ENCODE data around the gene MIA.
"Not testable (repeated sequence)": the region's sequence is repeated elsewhere in the genome, so short reads cannot be mapped to it uniquely, and the experiment has no call there.

The MIA gene

DNA sequence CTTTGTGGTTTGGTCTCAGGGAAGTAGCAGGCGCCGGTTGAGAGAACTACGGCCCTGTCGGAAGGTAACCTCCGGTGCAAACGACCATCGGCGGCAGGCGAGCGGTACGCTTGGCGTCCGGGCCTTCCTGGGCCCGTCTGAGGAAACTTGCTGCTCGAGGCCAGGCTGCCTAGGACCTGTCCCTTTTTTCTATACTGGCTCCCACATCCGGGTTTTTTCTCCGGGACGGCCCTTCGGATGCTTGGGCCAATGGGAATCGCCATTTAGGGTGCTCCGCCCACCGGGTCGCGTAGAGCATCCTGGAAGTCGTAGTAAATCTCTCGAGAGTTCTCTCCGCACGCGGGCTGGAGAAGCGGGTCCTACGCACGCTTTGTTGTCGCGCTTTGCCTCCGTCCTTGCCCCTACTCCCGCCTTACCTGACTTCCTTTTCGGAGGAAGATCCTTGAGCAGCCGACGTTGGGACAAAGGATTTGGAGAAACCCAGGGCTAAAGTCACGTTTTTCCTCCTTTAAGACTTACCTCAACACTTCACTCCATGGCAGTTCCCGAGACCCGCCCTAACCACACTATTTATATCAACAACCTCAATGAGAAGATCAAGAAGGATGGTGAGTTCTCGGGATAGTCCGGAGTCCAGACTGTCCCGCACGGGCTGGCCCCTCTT is 24.3 kb upstream of the MIA start, which contains the start of gene SNRPA:
TSS of gene SNRPA (plus strand) at position 330 of the 664 bp plus-strand sequence. CDS start at position 536, 206 bp downstream.
- DNase-seq, result peak; percentile 96 to 99

GRCh38 chr19:40752257-40752781 is 23.0 kb upstream of the MIA start:
- DNase-seq, result no peak

- DNase-seq, result no peak
These were observed 20.6 kb upstream of the MIA start for GRCh38 chr19:40754611-40755247.

GRCh38 chr19:40755248-40755624 is 20.1 kb upstream of the MIA start:
- no peak for DNase-seq

DNA sequence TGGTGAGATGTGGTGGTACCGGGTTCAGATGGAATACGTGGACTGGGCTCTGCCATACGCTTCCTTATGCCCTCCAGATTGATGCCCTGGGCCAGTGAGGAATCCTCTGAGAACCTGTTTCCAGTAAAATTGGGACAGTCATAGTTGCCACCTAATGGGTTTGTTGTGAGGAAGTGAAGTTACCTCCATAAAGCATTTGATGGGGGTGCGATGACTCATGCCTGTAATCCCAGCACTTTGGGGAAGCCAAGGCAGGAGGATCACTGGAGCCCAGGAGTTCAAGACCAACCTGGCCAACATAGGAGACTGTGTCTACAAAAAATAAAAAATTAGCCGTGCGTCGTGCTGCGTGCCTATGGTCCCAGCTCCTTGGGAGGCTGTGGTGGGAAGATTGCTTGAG is 19.5 kb upstream of the MIA start:
- DNase-seq, result no peak

- DNase-seq, result no peak
These were observed 18.7 kb upstream of the MIA start for GRCh38 chr19:40756502-40757110.

DNA sequence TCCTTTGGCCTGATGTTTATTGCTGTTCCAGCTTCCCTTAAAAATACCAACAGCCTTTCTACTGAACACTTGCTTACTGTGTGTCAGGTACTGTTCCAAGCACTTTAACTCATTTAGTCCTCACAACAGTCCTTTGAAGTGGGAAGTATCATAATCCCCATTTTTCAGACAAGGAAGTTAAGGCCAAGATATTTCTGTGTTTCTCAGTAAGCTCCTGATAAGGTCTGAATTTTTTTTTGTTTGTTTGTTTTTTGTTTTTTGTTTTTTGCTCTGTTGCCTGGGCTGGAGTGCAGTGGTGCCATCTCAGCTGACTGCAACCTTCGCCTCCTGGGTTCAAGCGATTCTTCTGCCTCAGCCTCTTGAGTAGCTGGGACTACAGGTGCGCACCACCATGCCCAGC is 16.8 kb upstream of the MIA start:
- DNase-seq, result no peak

DNA sequence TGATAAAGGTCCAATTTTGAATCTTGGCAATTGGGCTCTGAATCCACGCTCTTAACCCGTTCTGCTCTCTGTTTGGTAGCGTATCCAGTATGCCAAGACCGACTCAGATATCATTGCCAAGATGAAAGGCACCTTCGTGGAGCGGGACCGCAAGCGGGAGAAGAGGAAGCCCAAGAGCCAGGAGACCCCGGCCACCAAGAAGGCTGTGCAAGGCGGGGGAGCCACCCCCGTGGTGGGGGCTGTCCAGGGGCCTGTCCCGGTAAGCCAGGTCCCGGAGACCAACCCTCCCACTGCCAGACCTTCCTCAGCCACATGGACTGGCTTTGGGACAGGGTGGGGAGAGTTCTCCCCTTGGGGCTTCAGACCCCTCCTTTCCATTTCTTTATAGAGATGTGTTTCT is 16.0 kb upstream of the MIA start:
- DNase-seq, result no peak

- DNase-seq, result no peak
These were observed 12.4 kb upstream of the MIA start for GRCh38 chr19:40762754-40763470.

DNA sequence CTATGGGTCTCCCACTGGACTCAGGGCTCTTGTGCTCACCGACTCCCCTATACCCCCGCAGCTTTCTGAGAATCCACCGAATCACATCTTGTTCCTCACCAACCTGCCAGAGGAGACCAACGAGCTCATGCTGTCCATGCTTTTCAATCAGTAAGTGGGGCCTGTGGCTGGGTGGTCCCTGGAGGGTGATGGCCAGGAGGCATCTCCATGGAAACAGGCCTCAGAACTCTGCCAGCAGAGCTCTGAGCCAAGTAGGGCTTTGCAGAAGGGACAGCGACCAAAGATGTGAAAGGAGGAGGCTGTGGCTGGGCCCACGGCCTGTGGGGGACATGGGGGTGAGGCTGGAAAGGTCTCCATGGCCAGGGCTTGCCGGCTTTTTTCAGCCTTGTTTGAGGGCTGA is 11.8 kb upstream of the MIA start:
- DNase-seq, result no peak

DNA sequence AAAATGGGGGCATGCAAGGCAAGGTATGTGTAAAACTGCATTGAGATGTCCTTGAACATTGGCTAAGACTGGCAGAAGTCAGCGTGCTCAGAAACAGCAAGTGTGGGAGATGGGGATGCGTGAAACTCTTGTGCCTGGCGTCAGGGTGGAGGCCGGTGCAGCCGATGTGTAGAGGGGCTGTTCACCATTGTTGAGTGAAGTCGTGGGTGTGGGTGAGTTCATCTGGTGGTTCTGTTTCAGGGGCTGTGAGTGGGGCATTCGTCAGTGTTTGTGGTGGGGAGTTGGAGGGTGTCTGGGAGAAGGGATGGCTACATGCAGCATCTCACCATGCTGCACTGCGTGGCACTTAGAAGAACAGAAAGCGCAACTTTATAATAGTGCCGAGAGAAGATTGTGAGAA is 11.4 kb upstream of the MIA start:
- DNase-seq, result no peak

GRCh38 chr19:40766385-40766784 is 8.9 kb upstream of the MIA start:
- DNase-seq, result not testable (repeated sequence)

DNA sequence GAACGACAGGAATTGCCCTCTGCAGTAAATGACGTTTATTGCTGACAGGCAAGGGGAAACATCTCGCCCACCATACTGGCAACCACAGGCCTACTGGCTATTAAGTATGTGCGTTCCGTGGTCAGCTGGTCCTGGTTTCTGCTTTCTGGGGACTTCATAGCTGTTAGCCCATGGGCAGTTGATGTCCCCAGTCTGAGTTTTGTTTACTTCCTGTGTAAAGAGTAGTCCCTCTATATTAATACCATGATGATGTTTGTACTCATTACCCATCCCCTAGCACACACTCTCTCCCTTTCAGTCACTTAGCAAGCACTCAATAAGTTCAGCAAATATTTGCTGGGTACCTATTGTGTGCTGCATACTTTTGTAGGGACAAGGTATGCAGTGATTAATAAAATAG is 6.5 kb upstream of the MIA start:
- no peak for DNase-seq

- not testable (repeated sequence) for DNase-seq
These were observed 4.0 kb upstream of the MIA start for GRCh38 chr19:40771101-40771862.

DNA sequence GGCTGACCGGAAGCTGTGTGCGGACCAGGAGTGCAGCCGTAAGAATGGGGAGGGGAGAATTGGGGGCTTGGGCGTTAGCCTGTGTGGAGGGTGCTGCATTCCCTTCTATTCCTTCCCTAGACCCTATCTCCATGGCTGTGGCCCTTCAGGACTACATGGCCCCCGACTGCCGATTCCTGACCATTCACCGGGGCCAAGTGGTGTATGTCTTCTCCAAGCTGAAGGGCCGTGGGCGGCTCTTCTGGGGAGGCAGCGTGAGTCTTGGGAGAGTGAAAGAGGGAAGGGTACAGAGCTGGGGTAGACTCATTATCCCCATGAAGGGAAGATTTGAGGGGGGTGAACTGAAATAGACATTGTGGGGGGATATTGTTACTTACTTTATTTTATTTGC is 306 bp downstream of the MIA start:
- DNase-seq, result no peak

- DNase-seq, result no peak
These were observed 1.0 kb downstream of the MIA start for GRCh38 chr19:40776364-40776763.

DNA sequence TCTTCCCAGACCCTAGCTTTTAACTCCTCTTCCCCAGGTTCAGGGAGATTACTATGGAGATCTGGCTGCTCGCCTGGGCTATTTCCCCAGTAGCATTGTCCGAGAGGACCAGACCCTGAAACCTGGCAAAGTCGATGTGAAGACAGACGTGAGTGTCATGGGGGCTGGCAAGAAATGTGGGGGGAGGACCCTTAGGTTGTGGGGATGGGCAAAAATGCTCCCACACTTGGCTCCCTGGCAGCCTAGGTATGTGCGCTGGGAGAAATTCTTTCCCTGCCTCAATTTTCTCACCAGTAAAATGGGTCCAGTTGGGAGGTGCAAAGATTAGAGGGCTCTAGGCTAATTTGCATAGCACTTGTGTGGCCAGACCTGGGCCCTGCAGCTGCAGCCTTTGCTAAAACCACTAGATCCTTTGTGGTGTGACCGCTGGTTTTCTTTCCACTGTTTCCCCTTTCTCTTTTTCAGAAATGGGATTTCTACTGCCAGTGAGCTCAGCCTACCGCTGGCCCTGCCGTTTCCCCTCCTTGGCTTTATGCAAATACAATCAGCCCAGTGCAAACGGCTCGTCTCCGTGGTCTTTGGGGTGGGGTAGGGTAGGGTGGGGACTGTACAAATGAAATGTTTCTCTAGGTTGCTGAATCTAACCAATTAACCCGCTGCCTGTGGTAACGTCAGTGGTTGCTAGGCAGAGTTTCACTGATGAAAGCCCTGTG is 1.8 kb downstream of the MIA start:
- DNase-seq, result peak; percentile 79 to 92

- no peak for DNase-seq
These were observed 2.3 kb downstream of the MIA start for GRCh38 chr19:40777645-40777936.

GRCh38 chr19:40777937-40778705 is 2.8 kb downstream of the MIA start, which contains the start of gene RAB4B:
RAB4B (plus strand) TSS chr19:40778247; CDS start chr19:40778376, 129 bp downstream.
- DNase-seq, result peak; percentile 98 to 100

GRCh38 chr19:40778706-40779284 is 3.5 kb downstream of the MIA start:
- no peak for DNase-seq

DNA sequence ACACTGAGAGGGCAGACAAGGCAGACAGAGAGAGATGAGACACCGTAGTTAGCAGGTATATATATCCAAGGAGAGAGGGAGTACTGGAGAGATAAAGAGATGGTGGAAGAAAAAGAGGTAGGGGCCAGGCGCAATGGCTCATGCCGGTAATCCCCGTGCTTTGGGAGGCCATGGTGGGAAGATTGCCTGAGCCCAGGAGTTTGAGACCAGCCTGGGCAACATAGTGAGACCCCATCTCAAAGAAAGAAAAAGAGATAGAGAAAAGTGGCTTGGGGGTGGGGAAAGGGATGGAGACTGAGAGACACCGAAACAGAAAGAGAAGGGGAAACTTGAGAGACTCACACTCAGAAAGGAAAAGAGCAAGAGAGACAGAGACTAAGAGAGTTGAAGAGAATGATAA is 5.3 kb downstream of the MIA start:
- no peak for DNase-seq

Measured in hippocampal formation (tissue), 2 donors.